Measurements from ENCODE around the gene INSRR.

The INSRR gene

DNA sequence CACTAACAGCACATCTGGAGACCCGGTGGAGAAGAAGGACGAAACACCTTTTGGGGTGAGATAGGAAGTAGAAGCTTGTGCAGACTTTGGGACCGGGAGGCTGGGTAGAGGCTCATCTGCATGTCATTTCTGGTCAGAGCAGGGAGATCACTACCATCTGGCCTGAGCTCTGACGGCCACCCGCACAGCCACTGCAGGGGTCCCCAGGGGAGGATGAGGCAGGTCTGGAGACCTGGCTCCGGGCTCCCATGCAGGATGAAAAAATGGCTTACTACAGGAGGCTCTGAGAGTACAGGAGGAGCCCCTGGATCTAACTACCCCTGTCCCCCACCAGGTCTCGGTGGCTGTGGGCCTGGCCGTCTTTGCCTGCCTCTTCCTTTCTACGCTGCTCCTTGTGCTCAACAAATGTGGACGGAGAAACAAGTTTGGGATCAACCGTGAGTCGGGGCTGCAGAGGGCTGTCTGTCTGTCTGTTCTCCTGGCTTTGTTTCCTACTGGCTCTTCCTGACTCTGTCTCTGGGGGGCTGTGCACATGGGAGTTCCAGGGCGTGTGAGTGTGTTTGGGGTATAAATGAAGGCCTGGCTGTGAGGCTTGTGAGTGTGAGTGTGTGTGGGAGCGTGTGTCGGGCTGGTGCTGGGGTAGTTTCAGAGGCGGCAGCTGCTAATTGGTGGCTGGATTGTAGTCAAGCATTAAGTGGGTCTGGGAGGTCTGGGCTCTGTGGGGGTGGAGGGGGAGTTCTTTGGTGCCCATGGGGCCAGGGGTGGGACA lies 15.8 kb upstream of the INSRR start:
- TF ChIP-seq, protein P1, sequence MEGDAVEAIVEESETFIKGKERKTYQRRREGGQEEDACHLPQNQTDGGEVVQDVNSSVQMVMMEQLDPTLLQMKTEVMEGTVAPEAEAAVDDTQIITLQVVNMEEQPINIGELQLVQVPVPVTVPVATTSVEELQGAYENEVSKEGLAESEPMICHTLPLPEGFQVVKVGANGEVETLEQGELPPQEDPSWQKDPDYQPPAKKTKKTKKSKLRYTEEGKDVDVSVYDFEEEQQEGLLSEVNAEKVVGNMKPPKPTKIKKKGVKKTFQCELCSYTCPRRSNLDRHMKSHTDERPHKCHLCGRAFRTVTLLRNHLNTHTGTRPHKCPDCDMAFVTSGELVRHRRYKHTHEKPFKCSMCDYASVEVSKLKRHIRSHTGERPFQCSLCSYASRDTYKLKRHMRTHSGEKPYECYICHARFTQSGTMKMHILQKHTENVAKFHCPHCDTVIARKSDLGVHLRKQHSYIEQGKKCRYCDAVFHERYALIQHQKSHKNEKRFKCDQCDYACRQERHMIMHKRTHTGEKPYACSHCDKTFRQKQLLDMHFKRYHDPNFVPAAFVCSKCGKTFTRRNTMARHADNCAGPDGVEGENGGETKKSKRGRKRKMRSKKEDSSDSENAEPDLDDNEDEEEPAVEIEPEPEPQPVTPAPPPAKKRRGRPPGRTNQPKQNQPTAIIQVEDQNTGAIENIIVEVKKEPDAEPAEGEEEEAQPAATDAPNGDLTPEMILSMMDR (conservative IDR thresholded peaks at IDR 0.05; ENCODE audit: low read depth, low read length): no peak
- DNase-seq (ENCODE audit: low read depth): no peak
- no peak overlapping the region for H3K4me3 ChIP-seq (ENCODE audit: low read length)

DNA sequence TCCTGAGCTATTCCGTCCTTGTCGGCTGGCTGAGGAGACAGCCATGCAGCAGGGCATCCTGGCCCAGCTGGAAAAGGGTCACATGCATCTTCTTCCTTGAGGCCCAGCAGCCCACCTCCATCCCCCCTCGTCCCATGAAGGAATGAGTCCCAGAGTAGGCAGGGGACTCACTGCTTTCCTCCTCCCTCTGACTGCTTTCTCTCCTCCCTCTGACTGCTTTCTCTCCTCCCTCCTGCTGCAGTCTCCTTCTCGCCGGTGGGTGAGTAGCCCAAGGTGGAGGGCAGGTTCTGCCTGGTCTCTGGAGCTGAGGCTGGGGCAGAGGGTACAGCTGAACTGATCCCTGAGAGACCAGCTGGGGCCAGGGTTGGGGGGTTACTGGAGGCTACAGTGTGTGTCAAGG lies 15.2 kb upstream of the INSRR start:
- DNase-seq (ENCODE audit: low read depth): no peak
- H3K4me3 ChIP-seq (ENCODE audit: low read length): no peak overlapping the region
- TF ChIP-seq, protein P1 (conservative IDR thresholded peaks at IDR 0.05; ENCODE audit: low read depth, low read length): no peak

GRCh38 chr1:156873659-156874058 lies 14.7 kb upstream of the INSRR start:
- no peak for DNase-seq (ENCODE audit: low read depth)
- TF ChIP-seq, protein P1 (conservative IDR thresholded peaks at IDR 0.05; ENCODE audit: low read depth, low read length): no peak
- no peak overlapping the region for H3K4me3 ChIP-seq (ENCODE audit: low read length)

DNA sequence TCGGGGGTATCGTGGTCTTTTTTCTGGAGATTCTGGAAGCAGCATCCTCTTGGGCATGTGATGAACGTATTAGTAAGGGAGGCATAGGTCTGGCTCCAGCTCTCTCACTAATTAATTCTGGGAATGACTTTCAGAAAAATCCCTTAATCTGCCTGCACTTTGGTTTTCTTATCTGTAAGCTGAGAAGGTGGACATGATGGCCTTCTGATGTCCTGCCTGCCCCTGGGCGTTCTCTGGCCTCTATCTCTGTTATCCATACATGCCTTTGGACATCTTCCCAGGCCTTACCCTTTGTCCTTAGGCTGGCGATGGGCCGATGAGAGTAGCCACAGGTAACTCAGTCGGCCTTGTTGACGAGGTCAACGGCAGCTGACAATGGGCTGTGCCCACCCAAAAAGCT lies 10.5 kb upstream of the INSRR start:
- no peak for DNase-seq (ENCODE audit: low read depth)
- TF ChIP-seq, protein P1 (conservative IDR thresholded peaks at IDR 0.05; ENCODE audit: low read depth, low read length): no peak
- no peak overlapping the region for H3K4me3 ChIP-seq (ENCODE audit: low read length)

DNA sequence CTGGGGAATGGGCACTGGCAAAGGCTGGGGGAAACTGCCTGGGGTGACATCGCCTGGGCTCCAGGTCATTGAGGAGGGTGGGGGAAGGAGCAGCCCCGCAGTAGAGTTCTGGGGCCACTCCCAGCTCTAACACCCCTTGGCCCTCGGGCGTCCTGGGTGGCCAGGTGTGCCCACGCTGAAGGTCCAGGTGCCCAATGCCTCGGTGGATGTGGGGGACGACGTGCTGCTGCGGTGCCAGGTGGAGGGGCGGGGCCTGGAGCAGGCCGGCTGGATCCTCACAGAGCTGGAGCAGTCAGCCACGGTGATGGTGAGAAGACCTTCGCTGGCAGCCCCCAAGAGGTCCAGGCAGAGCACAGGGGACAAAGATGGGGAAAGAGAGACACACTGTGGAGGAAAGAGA lies 9.4 kb upstream of the INSRR start:
- DNase-seq (ENCODE audit: low read depth): no peak
- TF ChIP-seq, protein P1 (conservative IDR thresholded peaks at IDR 0.05; ENCODE audit: low read depth, low read length): no peak
- no peak overlapping the region for H3K4me3 ChIP-seq (ENCODE audit: low read length)

DNA sequence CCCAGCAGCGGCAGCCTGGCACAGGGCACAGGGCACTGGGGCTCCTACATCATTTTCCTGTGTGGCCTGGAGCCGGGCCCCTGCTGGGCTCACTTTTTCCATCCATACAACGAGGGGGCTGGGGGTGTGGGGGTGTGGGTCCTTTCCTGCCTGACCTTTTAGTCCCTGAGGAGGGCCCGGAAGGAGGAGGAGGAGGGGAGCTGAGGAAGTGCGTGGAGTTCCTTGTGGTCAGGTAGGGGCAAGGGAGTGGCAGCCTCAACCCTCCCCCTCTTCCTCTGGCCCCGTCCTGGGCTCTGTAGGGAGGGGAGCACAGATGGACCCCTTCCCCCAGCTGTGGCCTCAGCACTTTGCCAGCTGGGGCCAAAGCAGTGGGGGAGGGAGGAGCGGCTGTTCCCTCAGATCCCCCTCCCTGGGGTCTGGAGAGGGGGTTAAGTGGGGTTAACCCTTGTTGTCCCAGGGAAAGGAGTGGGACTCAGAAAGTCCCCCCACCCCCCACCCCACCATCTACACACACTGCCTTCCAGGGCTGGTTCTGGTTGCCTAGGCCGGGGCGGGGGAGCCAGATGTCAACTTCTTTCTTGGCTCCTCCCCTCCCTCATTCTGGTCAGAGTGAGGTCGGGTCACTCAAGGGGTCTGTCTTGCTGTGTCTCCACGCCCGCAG lies 7.5 kb upstream of the INSRR start:
- DNase-seq (ENCODE audit: low read depth): no peak
- H3K4me3 ChIP-seq (ENCODE audit: low read length): no peak overlapping the region
- TF ChIP-seq, protein P1 (conservative IDR thresholded peaks at IDR 0.05; ENCODE audit: low read depth, low read length): no peak

DNA sequence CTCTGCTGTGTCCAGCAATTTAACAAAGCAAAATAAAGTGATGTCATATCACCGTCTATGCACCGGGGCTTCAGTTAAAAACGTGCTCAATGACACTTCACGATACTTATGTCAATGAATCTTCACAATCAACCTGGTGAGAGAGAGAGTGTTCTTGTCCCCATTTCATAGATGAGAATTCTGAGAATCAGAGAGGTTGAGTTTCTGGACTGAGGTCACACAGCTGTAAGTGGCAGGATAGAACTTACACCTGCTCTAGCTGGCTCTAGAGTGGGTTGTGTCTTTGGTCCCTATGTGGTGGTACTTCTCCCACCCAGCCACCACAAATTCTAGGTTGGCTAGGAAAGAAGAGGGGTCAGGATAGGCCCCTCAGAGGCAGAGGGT lies 6.9 kb upstream of the INSRR start:
- H3K4me3 ChIP-seq (ENCODE audit: low read length): no peak overlapping the region
- TF ChIP-seq, protein P1 (conservative IDR thresholded peaks at IDR 0.05; ENCODE audit: low read depth, low read length): no peak
- no peak for DNase-seq (ENCODE audit: low read depth)
